LNCaP clone FGC (cell line): Measurements from ENCODE around the gene RMDN3.

ENCODE experiments used
- DNase-seq: peaks from one replicate; pipeline ENCODE4 v3.0.0-alpha.2; 2011; ENCODE audit warnings: low read depth
- H3K4me3 ChIP-seq: 2 replicates; pipeline ENCODE4 v1.5.1; 2011; ENCODE audit warnings: mild to moderate bottlenecking, low read depth, low read length, control low read depth
- CTCF ChIP-seq: IDR thresholded peaks from 2 replicates; pipeline ENCODE4 v1.5.1; 2012; ENCODE audit warnings: mild to moderate bottlenecking; ENCODE audit not compliant: control insufficient read depth, insufficient read depth; ENCODE audit errors: extremely low read depth

Gene RMDN3

GRCh38 chr15:40793216-40793989 lies 38.3 kb upstream of the RMDN3 start:
- DNase-seq: no peak
- H3K4me3 ChIP-seq: no peak overlapping the region

GRCh38 chr15:40792394-40792793 lies 37.3 kb upstream of the RMDN3 start:
- DNase-seq: no peak
- no peak for TF ChIP-seq CTCF
- no peak overlapping the region for H3K4me3 ChIP-seq

More at GRCh38 chr15:40793216-40793989, 38.3 kb upstream of the RMDN3 start:
- TF ChIP-seq CTCF: no peak

GRCh38 chr15:40790718-40791117 lies 35.7 kb upstream of the RMDN3 start:
- DNase-seq: no peak
- H3K4me3 ChIP-seq: no peak overlapping the region
- TF ChIP-seq CTCF: no peak

- no peak for DNase-seq
- no peak for TF ChIP-seq CTCF
- H3K4me3 ChIP-seq: no peak overlapping the region
These were observed 34.9 kb upstream of the RMDN3 start for GRCh38 chr15:40789999-40790398.

GRCh38 chr15:40789119-40789518 lies 34.1 kb upstream of the RMDN3 start:
- no peak for DNase-seq
- no peak overlapping the region for H3K4me3 ChIP-seq
- no peak for TF ChIP-seq CTCF

- no peak for DNase-seq
- H3K4me3 ChIP-seq: peak overlapping the region; percentile 27
- TF ChIP-seq CTCF: no peak
These were observed 32.9 kb upstream of the RMDN3 start for GRCh38 chr15:40787991-40788390.

GRCh38 chr15:40787344-40787841 lies 32.3 kb upstream of the RMDN3 start:
- peak overlapping the region; percentile 27 for H3K4me3 ChIP-seq

More at GRCh38 chr15:40787344-40787841, 32.3 kb upstream of the RMDN3 start:
- TF ChIP-seq CTCF: no peak
- no peak for DNase-seq
